ENCODE results near the gene CLINT1.

Gene CLINT1

DNA sequence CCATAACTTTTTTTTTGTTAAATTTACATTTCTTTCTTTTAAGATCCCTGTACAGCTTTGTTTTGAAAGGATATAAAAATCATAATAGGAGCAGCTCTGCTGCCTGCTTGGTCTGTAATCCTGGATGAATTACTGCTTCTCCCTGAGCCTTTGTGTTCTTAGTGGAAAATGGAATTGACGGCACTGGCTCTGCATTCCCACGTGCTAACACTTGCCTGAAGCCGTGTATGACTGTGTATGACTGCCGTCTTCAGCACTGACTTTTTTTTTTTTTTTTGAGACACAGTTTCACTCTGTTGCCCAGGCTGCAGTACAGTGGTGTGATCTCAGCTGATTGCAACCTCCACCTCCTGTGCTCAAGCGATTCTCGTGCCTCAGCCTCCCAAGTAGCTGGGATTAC, 123.0 kb downstream of the CLINT1 start:
- no peak for DNase-seq
- H3K4me1 Mint-ChIP-seq: peaks cover 19% of the 10 kb centered on the region
- H3K27me3 Mint-ChIP-seq (ENCODE audit: low read depth, poor library complexity): peaks cover 10% of the 10 kb centered on the region
- H3K4me3 Mint-ChIP-seq: no peak overlapping the region
- H3K9me3 Mint-ChIP-seq: peaks cover 2% of the 10 kb centered on the region
- peaks cover 47% of the 10 kb centered on the region for H3K36me3 Mint-ChIP-seq (ENCODE audit: low read depth)
- TF ChIP-seq CTCF (IDR thresholded peaks at IDR 0.05): no peak
- H3K27ac Mint-ChIP-seq: no peak overlapping the region
